ENCODE results near the gene EDNRA.

Gene EDNRA

GRCh38 chr4:147543034-147543433, 62.1 kb downstream of the EDNRA start:
- DNase-seq = no peak

- DNase-seq = no peak
Measured at GRCh38 chr4:147546349-147546748, 65.5 kb downstream of the EDNRA start.

GRCh38 chr4:147547314-147548056, 66.6 kb downstream of the EDNRA start:
- DNase-seq = no peak

DNA sequence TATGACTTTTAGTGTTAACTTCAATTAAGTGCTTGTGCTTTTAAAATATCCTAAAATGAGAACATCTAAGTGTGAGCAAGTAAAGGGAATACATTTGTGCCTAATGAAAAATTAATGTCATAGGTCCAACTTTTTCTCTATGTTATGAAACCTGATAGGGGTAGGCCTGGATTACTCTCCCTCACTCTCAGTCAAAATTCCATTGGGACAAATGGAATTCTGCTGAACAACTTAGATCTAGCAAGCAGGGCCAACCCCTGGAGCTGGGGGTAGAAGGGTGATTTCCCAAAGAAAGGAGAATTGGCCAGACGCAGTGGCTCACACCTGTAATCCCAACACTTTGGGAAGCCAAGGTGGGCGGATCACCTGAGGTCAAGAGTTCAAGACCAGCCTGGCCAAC, 67.4 kb downstream of the EDNRA start:
- no peak for DNase-seq

- no peak for DNase-seq
Measured at GRCh38 chr4:147550626-147551246, 69.8 kb downstream of the EDNRA start.

DNA sequence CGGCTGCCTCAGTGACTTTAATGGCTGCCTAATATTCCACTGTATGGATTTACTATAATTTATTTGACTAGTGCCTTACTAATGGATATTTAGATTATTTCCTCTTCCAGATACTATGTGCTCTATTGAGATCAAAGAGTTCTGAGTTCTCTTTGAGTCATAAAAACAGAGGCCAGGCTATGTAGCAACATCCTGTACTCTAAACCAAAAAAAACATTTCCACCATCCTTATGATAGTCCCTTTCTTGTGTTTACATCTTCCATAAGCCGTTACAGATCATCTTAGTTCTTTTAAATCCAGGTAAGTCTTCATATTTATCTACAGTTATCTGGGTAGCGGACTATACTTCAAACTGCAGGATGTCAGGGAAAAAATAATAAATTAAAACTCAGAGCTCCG, 79.7 kb downstream of the EDNRA start:
- DNase-seq = no peak

DNA sequence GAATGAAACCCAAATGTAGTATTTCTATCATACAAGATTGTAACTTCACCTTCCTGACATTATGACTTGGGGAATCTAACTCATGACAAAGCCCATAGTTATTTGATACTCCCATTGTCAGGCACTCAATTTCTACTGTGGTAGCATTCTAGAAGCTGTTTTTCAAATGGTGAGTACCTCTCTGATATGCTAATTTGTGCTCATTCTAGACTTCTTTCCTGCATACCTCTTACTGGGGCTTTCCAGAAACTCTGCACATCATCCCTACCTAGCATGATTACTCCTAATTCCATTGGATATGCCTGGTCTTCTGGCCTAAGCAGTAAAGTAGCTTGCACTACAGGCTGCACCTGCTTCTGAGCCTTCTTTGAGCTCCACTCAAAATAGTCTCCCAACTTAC, 85.9 kb downstream of the EDNRA start:
- DNase-seq = no peak

DNA sequence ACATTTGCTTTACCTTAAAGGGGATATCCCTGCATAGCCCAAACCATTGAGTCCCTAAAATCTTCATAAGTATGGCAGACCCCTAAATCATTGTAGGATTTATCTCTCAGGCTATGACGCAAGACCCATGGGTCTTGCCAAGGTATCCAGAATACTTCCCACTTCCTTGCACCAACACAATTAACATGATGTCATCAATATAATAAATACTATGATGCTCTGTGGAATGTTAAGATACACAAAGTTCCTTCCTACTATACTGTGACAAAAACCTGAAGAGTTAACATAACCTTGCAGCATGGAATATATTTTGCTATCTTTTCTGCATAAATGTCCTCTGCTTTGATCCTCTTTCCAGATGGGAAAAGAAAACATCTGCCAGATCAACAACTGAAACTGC, 86.4 kb downstream of the EDNRA start:
- DNase-seq = no peak

DNA sequence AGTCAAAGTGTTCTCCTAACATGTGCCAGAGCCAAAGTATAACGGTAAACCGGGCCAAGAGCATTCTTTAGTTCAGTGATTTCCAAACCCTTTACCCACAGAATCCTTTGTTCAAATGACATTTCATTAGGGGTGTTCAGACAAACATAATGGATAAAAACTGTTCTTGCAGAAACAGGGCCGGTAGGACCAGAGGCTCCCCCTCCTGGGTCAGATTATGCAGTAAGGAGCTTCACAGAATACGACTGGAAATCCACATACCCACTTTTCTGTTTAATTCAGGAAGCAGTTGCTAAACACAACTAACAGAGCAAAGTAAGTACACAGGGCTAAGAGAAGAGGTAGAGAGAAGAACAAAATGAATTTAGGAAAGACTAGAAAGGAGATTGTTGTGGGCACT, 89.7 kb downstream of the EDNRA start:
- no peak for DNase-seq

DNA sequence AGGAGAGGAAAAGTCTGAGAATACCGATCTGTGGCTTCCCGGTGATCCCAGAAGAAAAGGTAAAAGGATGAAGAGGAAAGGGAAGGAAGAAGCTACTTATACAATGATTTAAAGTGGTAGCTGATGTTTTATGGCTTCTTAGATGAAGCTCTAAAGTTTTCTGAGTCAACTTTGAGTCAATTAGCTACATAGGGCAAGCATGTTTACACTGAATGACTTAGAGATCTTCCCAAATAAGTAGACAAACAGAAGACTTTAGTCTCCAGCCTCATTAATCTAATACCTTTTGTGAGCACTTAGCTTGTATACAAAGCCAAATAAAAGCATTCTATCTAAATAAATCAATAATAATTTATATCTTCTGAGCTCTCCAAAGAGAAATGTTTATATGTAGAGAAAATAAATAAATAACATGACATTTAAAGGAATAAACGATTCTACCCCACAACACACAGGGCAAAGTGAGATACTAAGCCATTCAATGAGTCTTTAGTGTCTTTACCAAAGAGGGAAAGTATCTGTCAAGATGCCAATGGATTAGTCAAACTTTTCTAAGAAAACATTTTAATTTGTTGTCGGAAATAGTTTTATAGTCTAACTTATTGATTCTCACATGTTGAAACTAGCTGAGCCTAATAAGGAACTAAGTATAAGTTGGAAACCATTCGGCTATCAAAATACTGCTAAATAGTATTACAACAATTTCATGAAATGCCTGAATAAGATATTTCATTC, 90.3 kb downstream of the EDNRA start:
- no peak for DNase-seq

DNA sequence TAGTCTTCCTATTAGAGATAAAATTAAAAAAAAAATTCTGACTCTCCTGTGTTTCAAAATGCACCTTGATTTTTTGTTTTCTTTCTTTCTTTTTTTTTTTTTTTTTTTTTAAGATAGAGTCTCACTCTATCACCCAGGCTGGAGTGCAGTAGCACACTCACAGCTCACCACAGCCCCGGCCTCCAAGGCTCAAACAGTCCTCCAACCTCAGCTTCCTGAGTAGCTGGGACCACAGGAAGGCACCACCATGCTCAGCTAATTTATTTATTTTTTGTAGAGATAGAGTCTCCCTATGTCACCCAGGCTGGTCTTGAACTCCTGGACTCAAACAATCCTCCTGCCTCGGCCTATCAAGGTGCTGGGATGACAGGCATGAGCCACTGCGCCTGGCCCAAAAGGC, 95.2 kb downstream of the EDNRA start:
- no peak for DNase-seq

DNA sequence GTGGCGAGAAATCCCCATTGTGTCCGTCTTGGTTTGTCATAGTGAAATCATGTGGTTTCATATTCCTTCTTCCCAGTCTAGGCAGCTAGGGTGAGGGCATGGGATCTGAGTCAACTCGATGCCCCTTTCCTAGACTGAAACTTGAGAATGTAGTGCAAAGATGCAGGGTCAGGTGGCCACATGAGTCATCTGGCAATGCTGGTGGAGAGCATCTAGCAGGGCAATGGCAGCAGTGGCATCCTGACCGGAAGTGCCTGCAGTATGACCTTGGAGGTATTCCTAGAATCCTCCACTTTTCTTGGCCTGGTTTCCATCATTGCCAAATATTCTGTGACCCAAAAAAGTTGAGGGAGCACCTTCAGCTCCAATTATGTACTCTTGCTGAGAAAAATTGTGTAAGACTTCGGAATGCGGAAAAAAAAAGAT, 97.2 kb downstream of the EDNRA start:
- no peak for DNase-seq

- no peak for DNase-seq
Measured at GRCh38 chr4:147578593-147578992, 97.7 kb downstream of the EDNRA start.

GRCh38 chr4:147580396-147580795, 99.5 kb downstream of the EDNRA start:
- no peak for DNase-seq

DNA sequence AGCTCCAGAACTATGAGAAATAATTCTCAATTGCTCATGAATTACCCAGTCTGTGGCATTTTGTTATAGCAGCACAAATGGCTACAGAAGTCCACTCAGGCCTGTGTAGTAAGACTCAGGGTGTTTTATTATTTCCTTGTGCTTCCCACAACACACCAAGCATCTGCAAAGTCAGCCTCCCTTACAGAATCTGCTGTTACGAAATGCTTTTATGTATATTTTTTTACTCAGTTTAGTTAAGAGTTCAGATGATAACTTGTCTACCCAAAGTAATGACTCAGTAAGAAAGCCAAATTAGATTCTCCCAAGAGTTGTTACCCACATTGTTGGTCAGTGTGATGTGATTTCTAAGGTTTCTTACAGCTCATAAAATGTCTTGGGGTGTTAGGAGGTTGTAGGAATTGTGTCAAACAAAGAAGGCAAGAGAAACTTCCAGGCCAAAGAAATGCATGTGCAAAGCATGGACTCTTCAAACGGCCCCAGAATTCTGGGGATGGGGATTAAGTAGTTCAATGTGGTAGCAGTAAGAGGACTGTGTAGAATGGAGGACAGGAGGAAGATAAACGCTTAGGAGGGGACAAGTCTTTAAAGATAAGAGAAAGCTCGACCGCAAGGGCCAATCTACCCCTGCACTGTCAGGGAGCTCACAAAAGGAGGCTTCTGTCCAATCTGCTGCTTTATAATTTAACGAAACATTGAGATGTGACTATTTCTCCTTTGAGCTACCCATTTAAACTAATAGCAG, 100.9 kb downstream of the EDNRA start:
- DNase-seq = no peak

DNA sequence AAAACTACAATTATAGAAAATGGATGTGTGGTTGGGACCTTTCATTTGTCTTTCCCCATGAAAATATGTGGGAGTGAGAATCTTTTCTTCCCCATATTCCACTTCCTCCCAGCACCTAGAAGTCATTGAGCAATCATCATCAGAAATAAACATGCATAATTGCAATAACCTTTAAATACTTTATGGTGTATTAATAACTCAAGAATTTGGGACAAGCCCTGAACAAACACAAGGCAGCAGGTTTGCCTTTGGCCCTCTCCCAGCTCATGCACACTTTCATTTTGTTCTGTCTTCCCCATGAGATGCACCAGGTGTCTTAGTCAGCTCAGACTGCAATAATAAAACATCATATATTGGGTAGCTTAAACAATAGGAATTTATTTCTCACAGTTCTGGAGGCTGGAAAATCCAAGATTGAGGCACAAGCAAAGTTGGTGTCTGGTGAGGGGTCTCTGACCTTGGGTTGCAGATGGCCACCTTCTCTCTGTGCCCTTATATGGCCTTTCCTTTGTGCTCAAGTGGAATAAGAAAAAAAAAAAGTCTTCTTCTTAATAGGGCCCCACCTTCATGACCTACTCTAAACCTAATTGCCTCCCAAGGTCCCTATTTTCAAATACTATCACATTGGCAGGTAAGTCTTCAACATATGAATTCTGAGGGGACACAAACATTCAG, 101.6 kb downstream of the EDNRA start:
- no peak for DNase-seq

GRCh38 chr4:147583876-147584275, 103.0 kb downstream of the EDNRA start:
- DNase-seq = no peak

DNA sequence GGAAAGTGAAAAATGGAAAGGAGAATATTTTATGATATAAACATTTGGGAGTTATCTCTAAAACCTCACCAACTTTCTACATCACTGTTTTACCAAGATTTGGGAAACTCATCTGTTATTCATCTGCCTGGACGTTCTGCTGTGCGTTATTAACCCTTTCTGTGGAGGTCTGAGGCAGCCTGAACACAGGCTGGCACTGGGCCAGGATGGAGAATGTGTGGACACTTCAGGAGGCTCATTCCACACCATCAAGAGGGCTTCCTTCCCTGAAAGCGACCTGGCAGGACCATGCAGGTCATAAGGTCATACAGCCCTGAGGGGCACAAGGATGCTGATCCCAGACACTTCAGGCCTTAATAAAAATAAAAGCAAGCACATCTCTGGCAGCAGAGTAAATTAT, 105.1 kb downstream of the EDNRA start:
- no peak for DNase-seq

- DNase-seq = no peak
Measured at GRCh38 chr4:147586637-147587036, 105.7 kb downstream of the EDNRA start.

DNA sequence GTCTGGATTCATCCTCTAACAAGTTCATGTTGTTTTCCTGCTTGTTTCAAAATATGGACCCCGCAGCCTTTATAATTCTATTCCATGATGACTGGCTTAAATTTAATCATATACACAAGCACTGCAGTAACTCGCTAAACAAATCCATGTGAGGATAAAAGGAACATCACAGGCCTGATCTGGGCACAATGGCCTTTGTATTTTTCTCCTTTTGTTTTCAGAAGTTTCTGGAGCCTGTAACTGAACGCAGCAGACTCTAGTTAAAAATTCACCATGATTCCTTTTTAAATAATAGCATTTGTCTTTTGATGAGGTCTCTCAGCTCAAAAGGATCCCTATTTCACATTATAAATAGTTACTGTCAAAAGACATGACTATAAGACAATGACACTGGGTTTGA, 106.1 kb downstream of the EDNRA start:
- DNase-seq = no peak

DNA sequence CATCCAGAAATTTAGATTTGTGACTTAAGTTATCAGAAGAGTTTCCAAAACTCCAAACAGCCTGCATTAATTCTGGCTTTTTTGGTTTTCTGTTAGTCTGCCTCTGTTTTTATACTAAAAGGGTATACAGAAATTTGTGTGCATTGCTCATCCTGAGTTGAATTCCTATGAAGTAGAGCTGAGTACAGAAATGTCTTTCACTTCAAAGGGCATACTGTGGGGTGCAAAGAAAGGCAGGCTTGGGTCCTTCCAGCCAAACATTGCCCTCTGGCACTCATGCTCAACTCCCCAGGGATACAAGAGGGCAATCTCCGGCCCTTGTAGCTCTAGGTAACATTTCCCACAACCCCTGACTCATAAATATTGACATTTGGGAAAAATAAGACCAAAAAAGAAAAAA, 108.7 kb downstream of the EDNRA start:
- DNase-seq = no peak

DNA sequence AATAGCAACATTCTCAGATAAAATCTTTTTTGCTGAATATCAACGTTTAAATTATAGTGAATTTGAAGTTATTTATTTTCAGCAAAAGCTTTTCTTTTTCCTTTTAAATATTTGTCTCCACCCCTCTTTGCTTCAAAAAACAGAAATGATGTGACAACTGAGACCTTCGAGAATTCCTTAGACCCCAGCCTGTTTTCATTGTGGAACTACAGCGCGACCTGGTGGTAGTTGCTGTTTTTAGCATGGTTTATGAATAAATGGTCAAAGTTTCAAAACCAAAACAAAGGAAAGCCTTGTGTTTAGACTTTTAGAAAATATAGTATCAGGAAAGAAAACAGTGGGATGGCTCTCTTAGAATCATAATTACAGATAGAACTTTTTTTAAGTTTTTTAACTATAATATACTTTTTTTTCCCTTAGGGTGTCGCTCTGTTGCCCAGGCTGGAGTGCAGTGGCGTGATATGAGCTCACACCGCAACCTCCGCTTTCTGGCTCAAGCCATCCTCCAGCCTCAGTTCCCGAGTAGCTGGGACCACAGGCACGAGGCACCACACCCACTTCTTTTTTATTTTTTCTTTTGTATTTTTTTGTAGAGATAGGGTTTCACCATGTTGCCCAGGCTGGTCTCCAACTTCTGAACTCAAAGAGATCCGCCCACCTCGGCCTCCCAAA, 109.5 kb downstream of the EDNRA start:
- DNase-seq = peak; percentile 15

Data from NCI-H2227 treated with DMSO at 0.1 percent for 48 hours (cell line).